SH-SY5Y (cell line): ENCODE data around the gene UBAC1.

ENCODE experiments used
- GATA2 ChIP-seq: IDR thresholded peaks from 2 replicates; pipeline ENCODE4 v1.6.1; 2011; ENCODE audit warnings: mild to moderate bottlenecking, low read depth, low read length
- GATA3 ChIP-seq: IDR thresholded peaks from 2 replicates; pipeline ENCODE4 v1.6.1; 2011; ENCODE audit warnings: low read depth, mild to moderate bottlenecking, low read length, moderate library complexity

GRCh38 chr9:135994501-135995192, 33.5 kb upstream of the UBAC1 start:
- TF ChIP-seq GATA3 = no peak
- TF ChIP-seq GATA2 = no peak
